IMR-90 (cell line): Measurements from ENCODE around the gene ITLN1. TPM values are rescaled to one million over a fixed set of nuclear protein-coding genes. Genes with fewer than 3 reads are reported as not detected.

Experiments
- ATAC-seq: fragments of 200-7000 bp; cut with Tn5 transposase; 2 replicates; pipeline ENCODE4 v1.9.1; 2020; ENCODE audit warnings: low read depth, mild to moderate bottlenecking, moderate library complexity
- BruUV-seq: library from RNA; stranded (reverse); fragments of 400-500 nt; replicated peaks from 2 replicates; lab custom pipeline; 2021; lab: Mats Ljungman, UMichigan
- CTCF ChIA-PET: fragments of 300-600 bp; formaldehyde crosslinking; extraction: SDS; loops from one replicate; lab custom pipeline; 2021; ENCODE audit warnings: antibody characterized with exemption; lab: Yijun Ruan, JAX
- POLR2A ChIA-PET: fragments of 300-600 bp; sonication (Branson Sonifier 250); formaldehyde crosslinking; loops from one replicate; lab custom pipeline; 2022; ENCODE audit warnings: antibody characterized with exemption; ENCODE audit not compliant: unreplicated experiment; lab: Charles Lee
- DNase-seq: peaks from one replicate; pipeline ENCODE4 v3.0.0; 2013
- H2AFZ ChIP-seq: replicated peaks from 2 replicates; pipeline ENCODE3; 2013; ENCODE audit warnings: low read length, mild to moderate bottlenecking; ENCODE audit not compliant: poor library complexity
- H2AK5ac ChIP-seq: 2 replicates; pipeline ENCODE4 v1.6.1; 2013; ENCODE audit warnings: low read depth, low read length, inconsistent platforms
- H2AK9ac ChIP-seq: replicated peaks from 2 replicates; pipeline ENCODE3; 2013; ENCODE audit warnings: mild to moderate bottlenecking, low read depth, low read length, moderate library complexity; ENCODE audit not compliant: poor library complexity
- H2BK120ac ChIP-seq: 2 replicates; pipeline ENCODE4 v1.6.1; 2013; ENCODE audit warnings: low read depth, low read length, inconsistent platforms
- H2BK15ac ChIP-seq: 3 replicates; pipeline ENCODE4 v1.6.1; 2013; ENCODE audit warnings: low read depth, low read length, inconsistent platforms
- H2BK20ac ChIP-seq: 2 replicates; pipeline ENCODE4 v1.6.1; 2013; ENCODE audit warnings: low read depth, mild to moderate bottlenecking, inconsistent platforms, low read length, moderate library complexity
- H2BK5ac ChIP-seq: 2 replicates; pipeline ENCODE4 v1.6.1; 2013; ENCODE audit warnings: mild to moderate bottlenecking, low read depth, low read length, inconsistent platforms; ENCODE audit not compliant: poor library complexity, severe bottlenecking
- H3K14ac ChIP-seq: replicated peaks from 2 replicates; pipeline ENCODE4 v1.6.1; 2013; ENCODE audit warnings: low read depth, low read length, inconsistent platforms
- H3K18ac ChIP-seq: 2 replicates; pipeline ENCODE4 v1.6.1; 2013; ENCODE audit warnings: low read depth, low read length, control low read depth
- H3K23ac ChIP-seq: 2 replicates; pipeline ENCODE4 v1.6.1; 2013; ENCODE audit warnings: low read depth, low read length, inconsistent platforms
- H3K27ac ChIP-seq: 2 replicates; pipeline ENCODE4 v1.5.1; 2013; ENCODE audit warnings: mild to moderate bottlenecking, control low read depth, low read length; ENCODE audit not compliant: insufficient read depth
- H3K27me3 ChIP-seq: 2 replicates; pipeline ENCODE4 v1.6.1; 2013; ENCODE audit warnings: low read length; ENCODE audit not compliant: control insufficient read depth, insufficient read depth
- H3K36me3 ChIP-seq: 2 replicates; pipeline ENCODE4 v1.6.1; 2013; ENCODE audit warnings: low read length, mixed read lengths; ENCODE audit not compliant: control insufficient read depth, insufficient read depth
- H3K4ac ChIP-seq: 2 replicates; pipeline ENCODE4 v1.6.1; 2013; ENCODE audit warnings: low read depth, low read length, inconsistent platforms
- H3K4me1 ChIP-seq: 2 replicates; pipeline ENCODE4 v1.6.1; 2013; ENCODE audit warnings: low read length, mixed read lengths; ENCODE audit not compliant: control insufficient read depth, insufficient read depth
- H3K4me2 ChIP-seq: 2 replicates; pipeline ENCODE4 v1.6.1; 2013; ENCODE audit warnings: low read depth, mild to moderate bottlenecking, control low read depth, low read length, moderate library complexity
- H3K4me3 ChIP-seq: 2 replicates; pipeline ENCODE4 v1.5.1; 2013; ENCODE audit warnings: low read depth, mild to moderate bottlenecking, control low read depth, low read length, moderate library complexity; ENCODE audit not compliant: insufficient read depth
- H3K56ac ChIP-seq: 2 replicates; pipeline ENCODE4 v1.6.1; 2013; ENCODE audit warnings: low read length, inconsistent platforms; ENCODE audit not compliant: insufficient read depth; ENCODE audit errors: extremely low read depth
- H3K79me1 ChIP-seq, 2 experiments: 2 replicates each; pipeline ENCODE4 v1.6.1; 2013; ENCODE audit warnings: low read length in 2 of 2, inconsistent platforms in 1 of 2, low read depth in 1 of 2
- H3K9ac ChIP-seq: 2 replicates; pipeline ENCODE4 v1.6.1; 2013; ENCODE audit warnings: low read depth, low read length, control low read depth
- H3K9me1 ChIP-seq: 2 replicates; pipeline ENCODE4 v1.6.1; 2013; ENCODE audit warnings: low read length, inconsistent platforms; ENCODE audit not compliant: insufficient read depth
- H3K9me3 ChIP-seq: 2 replicates; pipeline ENCODE4 v1.6.1; 2013; ENCODE audit warnings: low read length; ENCODE audit not compliant: control insufficient read depth, insufficient read depth
- H4K20me1 ChIP-seq: 2 replicates; pipeline ENCODE4 v1.6.1; 2013; ENCODE audit warnings: low read length, inconsistent platforms; ENCODE audit not compliant: insufficient read depth
- H4K5ac ChIP-seq: 2 replicates; pipeline ENCODE4 v1.6.1; 2013; ENCODE audit warnings: mild to moderate bottlenecking, low read depth, low read length, control low read depth
- H4K8ac ChIP-seq, 2 experiments: 2 replicates each; pipeline ENCODE4 v1.6.1; 2013; ENCODE audit warnings: low read depth in 2 of 2, low read length in 2 of 2, control low read depth in 1 of 2, inconsistent platforms in 1 of 2
- H4K91ac ChIP-seq: 2 replicates; pipeline ENCODE4 v1.6.1; 2013; ENCODE audit warnings: low read depth, low read length, inconsistent platforms; ENCODE audit not compliant: insufficient read depth
- MAZ ChIP-seq: IDR thresholded peaks from 2 replicates; pipeline ENCODE4 v1.6.1; 2012; ENCODE audit warnings: low read depth, mild to moderate bottlenecking, low read length, improper control_type of control experiment, moderate library complexity, borderline replicate concordance
- MXI1 ChIP-seq: IDR thresholded peaks from 2 replicates; pipeline ENCODE4 v1.6.1; 2012; ENCODE audit warnings: low read depth, mild to moderate bottlenecking, low read length, moderate library complexity, borderline replicate concordance
- POLR2A ChIP-seq: IDR thresholded peaks from 2 replicates; pipeline ENCODE4 v1.6.1; 2012; ENCODE audit warnings: mild to moderate bottlenecking, low read depth, low read length
- SMC3 ChIP-seq: fragments of 150-350 bp; IDR thresholded peaks from 2 replicates; pipeline ENCODE4 v1.6.1; 2016; ENCODE audit warnings: low read depth, mild to moderate bottlenecking, antibody characterized with exemption, low read length, moderate library complexity
- WGBS, 2 experiments: methylation state at CpG; one replicate each; pipeline versions ENCODE4 v1.1.5 to v1.1.7; 2013; ENCODE audit warnings: missing lambda C conversion rate in 2 of 2; ENCODE audit not compliant: insufficient read length in 1 of 2; ENCODE audit errors: extremely low coverage in 2 of 2; 5-methylcytosine and 5-hydroxymethylcytosine counted together
- dilution Hi-C: fragments of 300-500 bp; cut with HindIII; formaldehyde crosslinking; loops from one replicate; pipeline ENCODE4 v1.14.3; 2018; ENCODE audit warnings: low sequenced_read_pairs; ENCODE audit not compliant: unreplicated experiment
- in situ Hi-C: fragments of 300-500 bp; cut with MboI; formaldehyde crosslinking; loops from 3 replicates; pipeline ENCODE4 v1.14.3; 2019; ENCODE audit warnings: low sequenced_read_pairs, inconsistent platforms, mixed read lengths
- intact Hi-C: fragments of 100-400 bp; cut with micrococcal nuclease; formaldehyde crosslinking; loops from 2 replicates; pipeline ENCODE4 v1.10.0; 2022
- polyA plus RNA-seq, 3 experiments: library from polyadenylated mRNA; depleted of rRNA; stranded (reverse); fragments of >200 nt; gene quantifications; 2 replicates each; pipeline ENCODE4 v1.2.3, GENCODE V29; 2012; ENCODE audit warnings: low replicate concordance in 1 of 3
- total RNA-seq: library from RNA; depleted of rRNA; stranded (reverse); fragments of >200 nt; gene quantifications from 2 replicates; pipeline ENCODE4 v1.2.3, GENCODE V29; 2012
- TF ChIP-seq, protein P1 (sequence below): fragments of 150-350 bp; IDR thresholded peaks from 2 replicates; pipeline ENCODE4 v1.6.1; 2017; ENCODE audit warnings: mild to moderate bottlenecking, antibody characterized with exemption, low read length, low read depth

The ITLN1 gene
- total and polyA plus RNA-seq, 2 of the 4 experiments (the other 2 are of a cell fraction) = not detected

DNA sequence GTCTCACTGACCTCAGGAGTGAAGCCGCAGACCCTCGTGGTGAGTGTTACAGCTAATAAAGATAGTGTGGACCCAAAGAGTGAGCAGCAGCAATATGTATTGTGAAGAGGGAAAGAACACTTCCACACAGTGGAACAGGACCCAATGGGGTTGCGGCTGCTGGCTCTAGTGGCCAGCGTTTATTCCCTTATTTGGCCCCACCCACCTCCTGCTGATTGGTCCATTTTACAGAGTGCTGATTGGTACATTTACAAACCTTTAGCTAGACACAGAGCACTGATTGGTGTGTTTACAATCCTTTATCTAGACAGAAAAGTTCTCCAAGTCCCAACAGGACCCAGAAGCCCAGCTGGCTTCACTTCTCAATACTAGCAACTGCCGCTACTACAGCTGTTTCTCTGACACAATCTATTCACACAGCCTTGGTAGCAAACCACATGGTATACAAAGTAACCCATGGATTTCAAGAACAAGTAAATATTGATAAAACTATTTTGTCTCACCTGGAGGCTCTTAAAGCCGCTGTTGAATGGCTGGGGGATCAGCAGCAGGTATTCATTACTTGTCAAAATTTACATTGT, 25.3 kb upstream of the ITLN1 start:
- Histone ChIP-seq H3K27ac (no peak overlapping the region), H2AFZ (no peak overlapping the region), H3K23ac (no peak overlapping the region), H4K20me1 (no peaks in the 10 kb centered on the region), H3K79me1 (no peaks in the 10 kb centered on the region), H2BK5ac (no peak overlapping the region), H3K36me3 (no peaks in the 10 kb centered on the region), H2AK5ac (no peak overlapping the region), H4K8ac (no peak overlapping the region), H2AK9ac (no peak overlapping the region), H3K4ac (no peak overlapping the region), H2BK120ac (no peak overlapping the region), H4K5ac (no peak overlapping the region), H2BK15ac (no peak overlapping the region), H3K4me2 (no peak overlapping the region), H3K4me1 (no peaks in the 10 kb centered on the region), H3K9ac (no peak overlapping the region), H3K4me3 (no peak overlapping the region), H3K56ac (no peak overlapping the region), H2BK20ac (no peak overlapping the region), H3K27me3 (no peaks in the 10 kb centered on the region; the same call in 1 of the 2 replicates), H3K9me3 (no peaks in the 10 kb centered on the region), H3K14ac (no peak overlapping the region), H3K9me1 (no peaks in the 10 kb centered on the region), H3K18ac (no peak overlapping the region), H4K91ac (no peak overlapping the region)
- intact Hi-C loops = no loop called here
- DNase-seq (no peak), ATAC-seq (no peak)
- BruUV-seq = no TSS peak
- TF ChIP-seq MXI1 = no peak
- no peak for TF ChIP-seq SMC3
- TF ChIP-seq, protein P1, sequence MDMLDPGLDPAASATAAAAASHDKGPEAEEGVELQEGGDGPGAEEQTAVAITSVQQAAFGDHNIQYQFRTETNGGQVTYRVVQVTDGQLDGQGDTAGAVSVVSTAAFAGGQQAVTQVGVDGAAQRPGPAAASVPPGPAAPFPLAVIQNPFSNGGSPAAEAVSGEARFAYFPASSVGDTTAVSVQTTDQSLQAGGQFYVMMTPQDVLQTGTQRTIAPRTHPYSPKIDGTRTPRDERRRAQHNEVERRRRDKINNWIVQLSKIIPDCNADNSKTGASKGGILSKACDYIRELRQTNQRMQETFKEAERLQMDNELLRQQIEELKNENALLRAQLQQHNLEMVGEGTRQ = no peak
- TF ChIP-seq POLR2A = no peak
- TF ChIP-seq MAZ = no peak
- WGBS, 2 experiments = 80% methylated on average over 1 of the region's 6 CpGs; no CpG with 5 or more reads in 1 of the 2 experiments
- ChIA-PET CTCF (no interaction called here), POLR2A (no interaction called here)
- in situ Hi-C loops = no loop called here
- dilution Hi-C loops = no loop called here
